GM18508 (cell line): ENCODE results near the gene SOS2.

ENCODE experiments used
- ATAC-seq: cut with Tn5 transposase; IDR thresholded peaks from one replicate; pipeline ENCODE4 v1.9.1; 2021; ENCODE audit warnings: moderate number of reproducible peaks; ENCODE audit not compliant: insufficient read depth, unreplicated experiment

The SOS2 gene

GRCh38 chr14:50231475-50232275 is at the start of gene SOS2:
Gene SOS2, minus strand, starts transcription at chr14:50231578. Its CDS starts 295 bp downstream, at chr14:50231283.
- ATAC-seq, result peak; percentile 59

- ATAC-seq, result no peak
These were observed 41.1 kb upstream of the SOS2 start for GRCh38 chr14:50272498-50272897.

GRCh38 chr14:50270932-50271331 is 39.6 kb upstream of the SOS2 start:
- no peak for ATAC-seq

- no peak for ATAC-seq
These were observed 33.7 kb upstream of the SOS2 start for GRCh38 chr14:50265029-50265428.

- no peak for ATAC-seq
These were observed 31.9 kb upstream of the SOS2 start for GRCh38 chr14:50263321-50263720.

GRCh38 chr14:50262865-50263264 is 31.5 kb upstream of the SOS2 start:
- ATAC-seq, result no peak

GRCh38 chr14:50260511-50260910 is 29.1 kb upstream of the SOS2 start:
- ATAC-seq, result no peak

- no peak for ATAC-seq
These were observed 28.7 kb upstream of the SOS2 start for GRCh38 chr14:50260072-50260471.

- no peak for ATAC-seq
These were observed 26.4 kb upstream of the SOS2 start for GRCh38 chr14:50257732-50258131.

- no peak for ATAC-seq
These were observed 22.9 kb upstream of the SOS2 start for GRCh38 chr14:50254248-50254647.

GRCh38 chr14:50249136-50249775 is 17.9 kb upstream of the SOS2 start:
- no peak for ATAC-seq

GRCh38 chr14:50247245-50247644 is 15.9 kb upstream of the SOS2 start:
- no peak for ATAC-seq

- ATAC-seq, result no peak
These were observed 11.4 kb upstream of the SOS2 start for GRCh38 chr14:50242566-50243310.

GRCh38 chr14:50242096-50242495 is 10.7 kb upstream of the SOS2 start:
- ATAC-seq, result no peak

- no peak for ATAC-seq
These were observed 6.0 kb upstream of the SOS2 start for GRCh38 chr14:50237427-50237826.

GRCh38 chr14:50233951-50234250 is 2.5 kb upstream of the SOS2 start:
- no peak for ATAC-seq

GRCh38 chr14:50233166-50233950 is 2.0 kb upstream of the SOS2 start:
- no peak for ATAC-seq

GRCh38 chr14:50232276-50232642 is 881 bp upstream of the SOS2 start:
- ATAC-seq, result no peak

GRCh38 chr14:50230701-50231474 is 490 bp downstream of the SOS2 start:
- peak; percentile 16 for ATAC-seq

GRCh38 chr14:50230401-50230700 is 1.0 kb downstream of the SOS2 start:
- no peak for ATAC-seq
